K562 (cell line): Measurements from ENCODE around the gene FRMD4B. TPM values are rescaled to one million over a fixed set of nuclear protein-coding genes. Genes with fewer than 3 reads are reported as not detected.

ENCODE experiments used
- ATAC-seq: fragments of 200-7000 bp; cut with Tn5 transposase; 3 replicates; pipeline ENCODE4 v1.9.1; 2020; ENCODE audit warnings: moderate library complexity
- BruUV-seq: library from RNA; stranded (reverse); fragments of 400-500 nt; replicated peaks from 2 replicates; lab custom pipeline; 2021; lab: Mats Ljungman, UMichigan
- CTCF ChIA-PET: fragments of 300-600 bp; formaldehyde crosslinking; extraction: SDS; loops from one replicate; lab custom pipeline; 2021; ENCODE audit warnings: low intra/inter-chr PET ratio; lab: Yijun Ruan, JAX
- POLR2A ChIA-PET: fragments of 300-600, 350-650 bp; sonication (Branson Sonifier 250); formaldehyde crosslinking; extraction: SDS; loops from one replicate; lab custom pipeline; 2021; ENCODE audit warnings: antibody characterized with exemption, inconsistent platforms; lab: Yijun Ruan, JAX
- DNase-seq, 4 experiments: peaks; one replicate each; pipeline versions ENCODE4 v3.0.0 to v3.0.0-alpha.2; 2011 to 2018; ENCODE audit warnings: low spot score in 3 of 4, mixed read lengths in 3 of 4; ENCODE audit errors: extremely low read depth in 1 of 4
- FAIRE-seq: peaks from 2 replicates; lab custom pipeline; 2011; peaks lifted over from hg19 to GRCh38; lab: Jason Lieb, UNC
- H2AFZ ChIP-seq: 2 replicates; pipeline ENCODE4 v1.6.0; 2011; ENCODE audit warnings: low read depth, low read length, control low read depth, inconsistent platforms
- H3K27ac ChIP-seq: fragments of 200-600 bp; 3 replicates; pipeline ENCODE4 v1.8.0; 2011; ENCODE audit warnings: low read depth, mild to moderate bottlenecking, control low read depth, inconsistent platforms, low read length, moderate library complexity, mixed read lengths; ENCODE audit errors: extremely low read depth
- H3K27me3 ChIP-seq, 2 experiments: fragments of 300-600 bp in 1 of 2; 2 replicates in 1 of 2; 3 replicates in 1 of 2; pipeline versions ENCODE4 v1.6.0 to v1.8.0; 2011; ENCODE audit warnings: inconsistent platforms in 2 of 2, low read length in 2 of 2, mild to moderate bottlenecking in 1 of 2, mixed read lengths in 1 of 2, moderate library complexity in 1 of 2; ENCODE audit not compliant: control insufficient read depth in 2 of 2, insufficient read depth in 2 of 2
- H3K36me3 ChIP-seq: fragments of 300-600 bp; 3 replicates; pipeline ENCODE4 v1.8.0; 2011; ENCODE audit warnings: mild to moderate bottlenecking, low read length, inconsistent platforms; ENCODE audit not compliant: control insufficient read depth, insufficient read depth
- H3K4me1 ChIP-seq, 2 experiments: fragments of 200-600 bp in 1 of 2; replicated peaks in 1 of 2; 2 replicates in 1 of 2; 3 replicates in 1 of 2; pipeline versions ENCODE4 v1.5.1 to v1.8.0; 2011; ENCODE audit warnings: inconsistent platforms in 2 of 2, low read length in 2 of 2, mild to moderate bottlenecking in 1 of 2, mixed read lengths in 1 of 2, moderate library complexity in 1 of 2; ENCODE audit not compliant: control insufficient read depth in 2 of 2, insufficient read depth in 2 of 2
- H3K4me2 ChIP-seq: 2 replicates; pipeline ENCODE4 v1.6.1; 2011; ENCODE audit warnings: low read length, control low read depth, inconsistent platforms, mixed read lengths; ENCODE audit not compliant: insufficient read depth
- H3K4me3 ChIP-seq: fragments of 200-600 bp; sonication (generic), shearing (Covaris generic); 2 replicates; pipeline ENCODE4 v1.5.1; 2016; ENCODE audit warnings: control low read depth, inconsistent platforms
- H3K79me2 ChIP-seq: fragments of 200-600 bp; 3 replicates; pipeline ENCODE4 v1.8.0; 2011; ENCODE audit warnings: low read length, inconsistent platforms; ENCODE audit not compliant: control insufficient read depth, insufficient read depth
- H3K9ac ChIP-seq, 2 experiments: 2 replicates each; pipeline versions ENCODE4 v1.6.0 to v1.6.1; 2011; ENCODE audit warnings: low read depth in 2 of 2, low read length in 2 of 2, control low read depth in 1 of 2, inconsistent platforms in 1 of 2, mild to moderate bottlenecking in 1 of 2, mixed read lengths in 1 of 2; ENCODE audit not compliant: insufficient read depth in 1 of 2
- H3K9me1 ChIP-seq: one replicate; pipeline ENCODE4 v1.6.0; 2011; ENCODE audit warnings: inconsistent platforms, mild to moderate bottlenecking, low read length, moderate library complexity; ENCODE audit not compliant: control insufficient read depth, insufficient read depth
- H3K9me3 ChIP-seq: replicated peaks from 2 replicates; pipeline ENCODE4 v1.5.1; 2011; ENCODE audit warnings: low read depth, low read length, inconsistent platforms; ENCODE audit not compliant: control insufficient read depth, insufficient read depth
- H4K20me1 ChIP-seq: replicated peaks from 2 replicates; pipeline ENCODE4 v1.6.1; 2011; ENCODE audit warnings: low read length, inconsistent platforms, mixed read lengths; ENCODE audit not compliant: control insufficient read depth, insufficient read depth
- AFF1 ChIP-seq, 2 experiments: fragments of 450-650 bp; IDR thresholded peaks; 2 replicates each; pipeline ENCODE4 v1.6.1; 2018; ENCODE audit warnings: mild to moderate bottlenecking in 2 of 2, low read depth in 1 of 2; ENCODE audit not compliant: partially characterized antibody in 2 of 2
- CHD2 ChIP-seq: IDR thresholded peaks from 2 replicates; pipeline ENCODE4 v1.6.1; 2011; ENCODE audit warnings: low read depth, low read length
- EP400 ChIP-seq: fragments of 450-650 bp; IDR thresholded peaks from 2 replicates; pipeline ENCODE4 v1.6.1; 2017; ENCODE audit warnings: antibody characterized with exemption, mild to moderate bottlenecking, moderate library complexity
- FOXJ3 ChIP-seq: sonication (generic); formaldehyde crosslinking; IDR thresholded peaks from 2 replicates; pipeline ENCODE4 v1.4.0; 2020; ENCODE audit warnings: mild to moderate bottlenecking, missing genetic modification reagents
- GTF2F1 ChIP-seq: IDR thresholded peaks from 2 replicates; pipeline ENCODE4 v1.6.1; 2011; ENCODE audit warnings: low read depth, low read length, improper control_type of control experiment
- NFRKB ChIP-seq: fragments of 450-650 bp; IDR thresholded peaks from 2 replicates; pipeline ENCODE4 v1.6.1; 2016; ENCODE audit warnings: low read depth
- NUFIP1 ChIP-seq: fragments of 450-650 bp; IDR thresholded peaks from 2 replicates; pipeline ENCODE4 v1.6.1; 2018; ENCODE audit not compliant: partially characterized antibody
- TARDBP ChIP-seq: fragments of 450-650 bp; IDR thresholded peaks from 2 replicates; pipeline ENCODE4 v1.6.1; 2016
- ZBTB26 ChIP-seq: fragments of 450-650 bp; formaldehyde crosslinking; IDR thresholded peaks from 2 replicates; pipeline ENCODE4 v1.4.0; 2022; ENCODE audit warnings: missing genetic modification characterization
- ZNF232 ChIP-seq: sonication (generic); formaldehyde crosslinking; IDR thresholded peaks from 2 replicates; pipeline ENCODE4 v1.8.0; 2022; ENCODE audit warnings: mild to moderate bottlenecking, missing genetic modification reagents
- ZNF707 ChIP-seq: fragments of 250-450 bp; sonication (Bioruptor Pico); conservative IDR thresholded peaks from 2 replicates; pipeline ENCODE4 v1.8.0; 2022; ENCODE audit warnings: inconsistent platforms, mild to moderate bottlenecking, moderate library complexity
- WGBS: fragments of 100-300 bp; shearing (Covaris generic); methylation state at CpG from one replicate; pipeline ENCODE4 v1.1.6; 2016; ENCODE audit warnings: low coverage, mixed read lengths; ENCODE audit not compliant: insufficient coverage; ENCODE audit errors: missing lambda C conversion rate; 5-methylcytosine and 5-hydroxymethylcytosine counted together
- in situ Hi-C: fragments of 300-500 bp; cut with MboI; formaldehyde crosslinking; loops from 4 replicates; pipeline ENCODE4 v1.15.0; 2018; ENCODE audit warnings: inconsistent platforms, mixed read lengths
- intact Hi-C: fragments of 100-400 bp; cut with micrococcal nuclease; formaldehyde crosslinking; loops from 2 replicates; pipeline ENCODE4 v1.14.2; 2022
- polyA plus RNA-seq, 8 experiments: library from polyadenylated mRNA; depleted of rRNA in 4 of 8; stranded (reverse) in 5 of 8; unstranded in 3 of 8; fragments of >200 nt; fragmentation: Nextera tagmentation in 2 of 8; fragmentation: Illumina TruSeq in 1 of 8; extraction: Ambion mirVana in 2 of 8; extraction: Trizol in 1 of 8; gene quantifications; 2 replicates each; pipeline versions ENCODE4 v1.2.1 to v1.2.3, GENCODE V29; 2011 to 2014; ENCODE audit warnings: inconsistent platforms in 1 of 8, missing spikeins in 1 of 8
- total RNA-seq, 7 experiments: library from RNA; depleted of rRNA in 6 of 7; stranded (reverse); fragments of >200 nt in 6 of 7; fragmentation: Illumina TruSeq in 2 of 7; extraction: Trizol in 2 of 7; gene quantifications; 2 replicates each; pipeline versions ENCODE4 v1.2.1 to v1.2.3, GENCODE V29; 2011 to 2021; ENCODE audit warnings: low replicate concordance in 1 of 7
- TF ChIP-seq, protein P1 (sequence below): sonication (generic); formaldehyde crosslinking; IDR thresholded peaks from 2 replicates; pipeline ENCODE4 v1.8.1; 2023; ENCODE audit warnings: mild to moderate bottlenecking, missing genetic modification reagents

The FRMD4B gene
- total and polyA plus RNA-seq, 9 of the 15 experiments (the other 6 are each of a cell fraction or from before 2014, with no cell fraction given), result 0.03 to 0.09 (median 0.04) TPM; not detected in 3

DNA sequence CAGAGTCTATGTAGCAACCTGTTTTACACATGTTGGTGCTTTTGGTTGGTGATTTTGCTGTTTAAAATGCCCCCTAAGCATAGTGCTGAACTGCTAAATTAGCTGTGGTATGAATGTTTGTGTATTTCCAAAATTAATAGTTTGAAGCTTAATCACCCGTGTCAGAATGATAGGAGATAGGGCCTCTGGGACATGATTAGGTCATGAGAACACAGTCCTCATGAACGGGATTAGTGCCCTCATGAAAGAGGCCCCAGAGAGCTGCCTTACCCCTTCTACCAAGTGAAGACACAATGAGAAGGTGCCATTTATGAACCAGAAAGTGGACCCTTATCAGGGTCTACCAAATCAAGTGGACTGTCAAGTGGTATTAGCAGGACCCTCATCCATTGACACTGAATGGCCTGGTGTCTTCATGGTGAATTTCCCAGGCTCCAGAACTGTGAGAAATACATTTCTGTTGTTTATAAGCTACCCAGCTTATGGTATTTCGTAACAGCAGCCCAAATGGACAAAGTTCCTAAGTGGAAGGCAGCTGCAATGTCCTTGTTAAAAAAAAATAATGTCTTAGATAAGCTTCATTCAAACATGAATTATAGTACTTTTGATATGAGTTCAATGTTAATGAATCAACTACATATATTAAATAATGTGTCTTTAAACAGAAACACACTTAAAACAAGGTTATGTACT is 37.7 kb upstream of the FRMD4B start:
- ChIA-PET CTCF (no interaction called here), POLR2A (no interaction called here)
- DNase-seq, result no peak
- Histone ChIP-seq H3K27me3 (peaks cover 0 to 5% of the 10 kb centered on the region in 2 experiments; a peak in 2 of 5 replicates), H3K4me2 (no peak overlapping the region), H3K9me1 (no peaks in the 10 kb centered on the region), H3K4me1 (no peaks in the 10 kb centered on the region), H3K27ac (no peak overlapping the region), H3K79me2 (no peaks in the 10 kb centered on the region), H3K36me3 (no peaks in the 10 kb centered on the region), H2AFZ (no peak overlapping the region), H3K9ac (no peak overlapping the region), H3K4me3 (no peak overlapping the region), H3K9me3 (no peaks in the 10 kb centered on the region), H4K20me1 (no peaks in the 10 kb centered on the region)
- TF ChIP-seq ZNF232 (CRISPR knock-in tag) (no peak), EP400 (no peak), GTF2F1 (no peak), FOXJ3 (CRISPR knock-in tag) (no peak), NFRKB (no peak), NUFIP1 (no peak), AFF1 (IDR thresholded peaks at IDR 0.05; ENCODE audit: low read depth in 1 of 2, partially characterized antibody in 2 of 2) (no peak), ZNF707 (CRISPR knock-in tag) (no peak), ZBTB26 (CRISPR knock-in tag) (no peak), CHD2 (no peak), TARDBP (no peak)
- TF ChIP-seq, protein P1, sequence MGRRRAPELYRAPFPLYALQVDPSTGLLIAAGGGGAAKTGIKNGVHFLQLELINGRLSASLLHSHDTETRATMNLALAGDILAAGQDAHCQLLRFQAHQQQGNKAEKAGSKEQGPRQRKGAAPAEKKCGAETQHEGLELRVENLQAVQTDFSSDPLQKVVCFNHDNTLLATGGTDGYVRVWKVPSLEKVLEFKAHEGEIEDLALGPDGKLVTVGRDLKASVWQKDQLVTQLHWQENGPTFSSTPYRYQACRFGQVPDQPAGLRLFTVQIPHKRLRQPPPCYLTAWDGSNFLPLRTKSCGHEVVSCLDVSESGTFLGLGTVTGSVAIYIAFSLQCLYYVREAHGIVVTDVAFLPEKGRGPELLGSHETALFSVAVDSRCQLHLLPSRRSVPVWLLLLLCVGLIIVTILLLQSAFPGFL (CRISPR knock-in tag), result no peak
- no peak for ATAC-seq
- intact Hi-C loops, result no loop called here
- FAIRE-seq, result no peak
- in situ Hi-C loops, result loop anchor here (10.0 kb wide), 1 partner anchor 259 kb away; no protein-coding TSS in a partner anchor
- no TSS peak for BruUV-seq
- WGBS, result 0% methylated on average over 3 of the region's 3 CpGs
